Stimulated activated CD4-positive, alpha-beta T cell treated with anti-CD3 and anti-CD28 coated beads, Interleukin-15, amount 100 ng/mL, for 1 hour (primary cell): ENCODE results near the gene GYPC.
"Not testable (repeated sequence)": the region's sequence is repeated elsewhere in the genome, so short reads cannot be mapped to it uniquely, and the experiment has no call there.

Experiments
- DNase-seq, 2 donors: peaks; one replicate each; pipeline ENCODE4 v3.0.0-alpha.2; 2020; ENCODE audit warnings: low read depth in 1 of 2, low spot score in 1 of 2

GYPC gene

DNA sequence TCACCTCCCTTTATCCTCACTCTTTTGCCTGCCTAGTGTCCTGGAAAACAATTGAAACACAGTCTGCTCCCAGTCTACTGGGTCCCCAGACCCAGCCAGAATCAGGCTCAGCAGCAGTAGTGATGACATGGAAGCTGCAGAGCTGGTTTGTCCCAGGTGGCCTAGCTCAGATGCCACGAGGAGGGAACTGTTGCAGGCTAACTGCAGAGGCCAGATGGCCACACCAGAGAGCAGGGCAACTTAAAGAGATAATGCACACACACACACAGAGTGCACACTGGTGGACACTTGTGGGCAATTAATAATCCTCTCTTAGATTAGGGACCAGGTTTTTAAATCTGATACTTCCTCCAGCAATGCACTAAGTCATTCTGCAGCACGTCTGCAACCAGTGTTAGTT, 42.4 kb downstream of the GYPC start:
- DNase-seq = no peak

DNA sequence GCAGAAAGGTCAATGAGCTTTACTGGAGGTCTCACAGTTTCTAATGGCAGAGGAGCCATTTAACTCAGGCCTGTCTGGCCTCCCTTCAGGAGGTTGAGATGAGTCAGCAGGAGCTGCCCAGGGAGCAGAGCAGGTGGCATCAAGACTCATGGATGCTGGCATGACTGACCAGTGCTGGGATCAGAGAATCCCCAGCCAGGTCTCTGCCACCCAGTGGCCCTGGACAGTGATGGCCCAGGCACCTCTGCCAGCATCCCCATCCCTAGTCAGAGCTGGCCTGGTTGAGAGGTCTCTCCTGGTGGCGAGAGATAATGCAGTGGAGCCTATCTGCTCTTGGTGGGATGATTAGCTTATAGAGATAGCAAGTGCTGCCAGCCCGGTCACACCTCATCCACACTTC, 43.1 kb downstream of the GYPC start:
- DNase-seq = no peak

DNA sequence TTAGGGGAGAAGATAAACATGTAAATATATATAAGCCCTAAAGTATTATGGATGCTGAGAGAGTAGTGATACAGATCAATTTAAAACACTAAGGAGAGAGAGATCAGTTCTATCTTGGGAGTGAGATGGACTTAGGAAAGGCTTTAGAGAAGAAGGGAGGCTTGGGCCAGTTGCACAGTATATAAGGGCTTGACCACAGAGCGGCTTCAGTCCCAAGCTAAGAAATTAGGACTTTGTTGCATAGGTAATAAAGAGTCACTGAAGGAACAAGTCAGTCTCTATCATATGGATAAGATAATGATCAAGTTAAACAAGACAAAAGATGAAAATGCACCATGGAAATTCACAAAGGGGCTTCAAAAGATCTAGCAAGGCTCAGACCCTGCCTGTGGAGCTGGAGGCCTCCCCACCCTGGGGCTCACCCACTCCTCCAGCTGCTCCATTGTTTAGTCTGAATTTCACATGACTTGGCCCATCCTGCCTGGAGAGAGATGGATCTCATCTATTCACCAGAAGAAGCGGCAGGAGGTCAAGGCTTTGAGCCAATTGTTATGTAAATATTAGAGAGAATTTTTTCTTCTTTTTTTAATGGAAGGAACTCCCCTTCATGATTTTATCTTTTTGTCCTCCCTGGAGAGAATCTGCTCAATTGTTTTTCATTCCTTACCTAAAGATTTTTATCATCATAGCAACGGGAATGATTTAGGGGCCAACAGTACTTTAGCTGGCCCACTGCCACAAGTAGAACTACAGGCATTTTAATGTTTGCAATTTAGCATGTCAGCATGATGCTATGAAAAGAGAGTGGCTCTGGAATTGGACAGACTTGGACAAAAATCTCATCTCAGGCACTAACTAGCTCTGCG, 44.0 kb downstream of the GYPC start:
- DNase-seq = no peak

DNA sequence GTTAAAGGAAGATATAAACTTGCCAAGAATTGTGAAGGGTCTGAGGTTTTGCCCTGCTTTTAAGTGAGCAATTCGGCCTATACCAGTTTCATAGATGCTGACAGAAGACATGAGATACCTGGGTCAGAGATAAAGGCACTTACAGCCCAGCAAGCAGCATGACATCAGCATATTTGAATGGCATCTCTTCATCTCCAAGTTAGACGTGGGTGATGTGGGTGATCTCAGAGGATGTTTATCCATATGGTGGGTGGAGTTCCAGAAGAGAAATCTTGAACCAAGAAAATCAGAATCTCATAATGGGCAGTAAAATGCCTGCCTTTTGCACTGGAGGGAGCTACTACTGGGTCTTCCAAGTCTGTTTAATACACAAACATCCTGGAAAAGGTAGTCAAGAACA, 44.7 kb downstream of the GYPC start:
- DNase-seq = no peak

DNA sequence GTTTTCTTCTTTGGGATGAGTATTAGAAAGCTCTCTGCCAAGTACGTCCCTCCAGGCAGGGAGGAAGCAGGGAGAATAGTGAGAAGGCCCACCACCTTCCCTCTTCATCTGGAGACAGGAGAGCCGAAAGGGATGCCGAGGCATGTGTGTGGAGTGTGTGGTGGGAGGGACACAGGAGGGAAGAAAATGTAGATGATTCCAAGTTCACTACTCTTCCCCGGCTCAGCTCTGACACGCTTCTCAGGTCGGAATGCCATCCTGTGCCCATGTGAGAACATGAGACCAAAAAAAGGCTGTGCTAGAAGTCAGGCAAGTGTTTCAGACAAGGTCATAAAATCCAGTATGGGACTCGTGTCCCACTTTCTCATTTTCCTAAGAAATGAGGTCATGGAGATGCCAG, 47.4 kb downstream of the GYPC start:
- DNase-seq = no peak

DNA sequence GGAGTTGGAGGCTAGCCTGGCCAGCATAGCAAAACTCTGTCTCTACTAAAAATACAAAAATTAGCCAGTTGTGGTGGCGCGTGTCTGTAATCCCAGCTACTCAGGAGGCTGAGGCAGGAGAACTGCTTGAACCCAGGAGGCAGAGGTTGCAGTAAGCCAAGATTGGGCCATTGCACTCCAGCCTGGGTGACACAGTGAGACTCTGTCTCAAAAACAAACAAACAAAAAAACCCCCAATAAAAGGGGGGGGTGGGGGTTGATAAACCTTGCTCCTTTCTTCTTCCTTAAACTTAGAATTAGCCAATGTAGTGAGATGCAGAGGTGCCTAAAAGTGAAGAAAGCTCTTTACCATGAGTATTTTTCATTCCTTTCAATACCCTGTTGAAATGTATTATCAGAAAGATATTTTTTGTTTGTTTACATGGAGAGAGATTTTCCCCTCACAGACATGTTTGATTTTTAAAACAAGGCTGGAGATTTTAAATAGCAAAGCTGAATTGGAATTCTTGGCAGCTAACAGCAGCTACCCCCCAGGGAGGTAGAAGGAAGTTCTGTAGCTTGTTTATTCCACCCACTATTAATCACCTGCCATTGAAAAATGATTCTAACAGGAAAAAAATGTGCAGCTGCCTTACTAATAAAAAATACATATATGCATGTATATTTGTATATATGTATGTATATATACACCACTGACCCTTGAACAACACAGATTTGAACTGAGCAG, 48.6 kb downstream of the GYPC start:
- DNase-seq = no peak

DNA sequence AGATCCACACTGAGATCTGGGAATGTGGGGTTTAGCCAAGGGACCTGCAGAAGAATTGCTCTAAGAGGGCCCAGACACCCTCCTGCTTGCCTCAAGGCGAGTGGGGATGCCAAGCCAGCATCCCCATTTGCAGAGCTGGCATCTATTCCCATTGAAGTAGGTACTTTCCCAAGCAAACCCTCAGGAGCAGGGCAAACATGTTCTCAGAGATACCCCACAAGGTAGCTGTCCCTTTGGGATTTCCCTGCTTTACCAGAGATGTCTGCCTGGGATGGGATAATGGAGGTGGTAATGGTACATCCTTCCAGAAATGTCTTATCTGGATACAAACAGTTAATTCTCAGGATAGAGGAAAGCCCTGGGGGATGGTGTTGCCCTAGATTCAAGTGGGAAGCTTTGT, 51.2 kb downstream of the GYPC start:
- no peak for DNase-seq

DNA sequence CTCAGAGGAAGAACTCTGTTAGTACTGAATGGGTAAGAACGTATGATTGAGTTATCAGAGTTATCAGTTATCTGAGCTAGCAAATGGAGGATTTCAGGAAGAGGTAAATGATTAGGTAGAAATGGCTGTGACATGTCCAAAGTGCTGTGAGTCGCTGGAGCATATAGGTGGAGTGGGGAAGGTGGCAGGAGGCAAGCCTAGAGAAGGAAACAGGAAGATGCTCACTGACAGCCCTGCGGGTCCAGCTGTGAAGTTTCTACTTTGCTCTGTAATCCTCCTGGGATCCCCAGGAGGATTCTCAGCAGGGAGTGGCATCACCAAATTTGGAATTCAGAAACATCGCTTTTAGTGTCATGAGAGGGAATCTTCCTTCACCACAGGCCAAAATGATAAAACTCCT, 52.0 kb downstream of the GYPC start:
- no peak for DNase-seq

DNA sequence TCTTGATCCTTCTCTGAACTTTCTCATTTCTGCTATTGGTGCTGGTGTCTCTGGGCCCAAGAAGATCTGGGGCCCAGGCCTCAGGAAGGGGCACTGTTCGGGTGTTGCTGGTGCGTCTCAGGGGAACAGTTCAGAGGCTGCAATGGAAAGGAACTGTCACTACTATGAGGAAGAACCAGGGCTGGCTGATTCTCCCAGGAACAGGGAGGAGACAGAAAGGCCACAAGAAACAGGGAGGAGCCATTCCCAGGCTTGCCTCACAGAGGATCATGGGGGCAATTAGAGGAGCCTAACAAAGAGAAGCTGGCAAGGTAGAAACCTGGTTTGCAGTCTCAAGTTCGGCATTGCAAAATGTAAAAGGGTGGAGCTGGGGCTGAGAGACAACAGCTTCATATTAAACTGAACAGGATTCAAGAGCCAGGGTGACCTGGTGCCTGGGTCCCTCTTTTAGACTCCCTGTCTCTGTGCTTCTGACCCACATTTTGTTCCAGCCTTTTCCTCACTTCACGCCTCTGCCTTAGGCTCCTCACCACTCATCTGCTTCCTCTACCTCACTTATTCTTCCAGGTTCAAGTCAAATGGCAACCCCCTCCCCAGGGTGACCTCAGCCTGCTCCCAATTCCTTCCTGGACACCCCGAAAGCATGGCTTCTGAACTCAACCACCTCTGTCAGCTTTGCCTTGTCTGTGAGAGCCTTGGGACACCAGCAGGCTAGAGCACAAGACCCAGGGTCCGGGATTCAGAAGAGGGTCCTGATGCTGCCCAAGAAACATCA, 58.4 kb downstream of the GYPC start:
- DNase-seq = no peak

DNA sequence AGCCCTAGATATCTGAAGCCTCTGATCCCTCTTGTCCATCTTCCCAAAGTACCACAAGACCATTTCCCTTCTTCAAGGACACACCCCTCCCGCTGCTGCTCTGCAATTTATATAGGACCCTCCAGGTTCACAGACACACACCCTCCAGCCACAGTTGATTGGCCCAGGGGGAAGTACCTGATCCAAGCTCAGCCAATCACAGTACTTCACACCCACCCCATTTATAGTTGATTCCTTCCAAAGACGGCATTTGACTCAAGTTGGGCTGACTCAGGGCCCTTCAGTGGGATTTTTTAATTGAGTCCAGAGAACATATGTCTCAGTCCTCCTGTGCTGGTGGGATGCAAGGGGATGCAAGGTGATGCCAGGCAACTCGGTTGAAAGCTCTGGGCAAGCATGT, 59.2 kb downstream of the GYPC start:
- DNase-seq = no peak

DNA sequence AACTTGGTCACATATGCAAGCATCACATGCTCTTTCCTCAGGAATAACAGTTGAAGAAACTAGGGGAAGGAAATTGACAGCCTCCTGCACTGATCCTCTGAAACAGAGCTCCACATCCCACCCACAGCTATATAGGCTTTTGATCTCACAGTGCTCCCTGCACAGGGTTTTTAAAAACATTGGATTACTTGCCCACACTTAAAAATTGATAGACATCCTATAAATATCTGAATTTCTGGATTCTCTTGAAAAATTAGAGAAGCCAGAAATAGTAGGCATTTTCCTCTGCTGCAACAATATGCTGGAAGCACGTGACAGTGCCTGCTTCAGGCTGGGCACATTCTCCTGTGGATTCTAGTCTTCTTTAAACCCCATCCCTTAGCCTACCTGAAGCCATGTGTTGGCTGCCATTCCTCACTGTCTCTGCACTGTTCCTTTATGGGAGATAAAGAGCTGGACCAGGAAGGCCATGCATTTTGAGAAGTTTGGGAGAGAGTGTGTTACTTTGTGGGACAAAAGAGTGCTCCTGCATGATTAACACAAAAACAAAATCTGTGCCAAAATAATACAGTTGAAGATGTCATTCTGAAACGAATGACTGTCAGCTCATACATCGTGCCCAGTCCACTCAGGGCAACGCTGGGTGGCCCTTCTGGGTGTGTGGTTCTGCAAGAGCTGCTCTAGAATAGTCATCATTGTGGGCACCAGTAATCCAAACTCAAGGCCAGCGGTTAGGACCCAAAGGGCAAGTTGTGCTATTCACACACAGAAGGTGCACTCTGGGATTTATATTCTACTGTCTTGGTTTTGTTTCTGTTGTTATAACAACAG, 59.8 kb downstream of the GYPC start:
- no peak for DNase-seq

DNA sequence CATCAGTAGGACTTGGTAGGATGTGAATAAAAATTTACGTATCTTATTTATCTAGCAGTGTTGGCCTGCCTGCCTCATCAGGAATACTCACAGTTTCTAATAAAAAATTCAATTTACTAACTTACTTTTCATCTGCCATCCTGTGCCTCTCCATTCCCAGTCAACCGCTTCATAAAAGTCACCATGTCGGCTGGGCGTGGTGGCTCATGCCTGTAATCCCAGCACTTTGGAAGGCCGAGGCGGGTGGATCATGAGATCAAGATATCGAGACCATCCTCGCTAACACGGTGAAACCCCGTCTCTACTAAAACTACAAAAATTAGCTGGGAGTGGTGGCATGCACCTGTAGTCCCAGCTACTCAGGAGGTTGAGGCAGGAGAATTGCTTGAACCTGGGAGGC, 61.3 kb downstream of the GYPC start:
- not testable (repeated sequence) for DNase-seq

DNA sequence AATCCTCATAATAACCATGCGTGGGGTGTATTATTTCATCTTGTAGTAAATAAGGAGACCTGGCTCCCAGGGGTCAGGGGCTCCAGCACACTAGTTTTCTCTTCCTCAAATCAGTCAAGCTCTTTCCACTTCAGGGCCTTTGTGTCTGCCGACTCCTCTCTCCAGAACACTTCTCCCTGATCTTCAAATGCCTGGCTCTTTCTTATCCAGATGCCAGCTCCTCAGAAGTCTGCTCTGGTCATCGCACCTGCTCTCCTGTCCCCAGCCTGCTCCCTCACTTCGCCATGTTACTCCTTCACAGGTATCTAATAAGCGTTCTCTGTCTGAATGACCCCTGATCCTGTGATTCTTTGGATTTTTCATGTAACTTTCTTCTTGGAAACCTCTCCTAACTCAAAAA, 62.0 kb downstream of the GYPC start:
- no peak for DNase-seq

DNA sequence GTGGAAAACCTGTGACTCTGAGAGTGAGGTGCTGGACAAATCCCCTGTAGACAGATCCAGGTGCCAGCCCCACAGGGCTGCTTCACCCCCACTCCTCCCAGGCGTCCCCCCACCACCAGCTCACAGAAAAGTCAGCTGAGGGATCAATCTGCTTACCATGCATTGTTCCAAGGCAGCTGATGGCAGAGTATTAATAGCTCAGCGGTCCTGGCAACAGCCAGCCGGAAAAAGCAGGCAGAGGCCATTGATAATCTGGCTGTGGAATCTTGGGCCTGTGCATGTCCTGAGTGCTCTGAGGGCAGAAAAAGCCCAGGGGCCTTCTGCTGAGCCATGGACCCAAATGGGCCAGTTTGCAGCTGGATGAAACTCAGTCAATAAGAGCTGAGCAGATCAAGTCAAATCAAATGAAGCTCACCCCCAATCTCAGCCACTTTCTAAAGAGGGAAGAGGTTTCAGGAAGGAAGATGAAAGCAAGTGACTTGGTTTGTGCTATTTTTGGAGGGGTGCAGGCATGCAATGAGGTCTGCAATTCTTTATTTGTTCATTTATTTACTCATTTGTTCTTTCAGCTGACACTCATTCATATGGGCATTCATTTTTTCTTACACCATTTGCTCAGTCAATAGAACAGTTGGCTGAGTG, 63.4 kb downstream of the GYPC start:
- no peak for DNase-seq

DNA sequence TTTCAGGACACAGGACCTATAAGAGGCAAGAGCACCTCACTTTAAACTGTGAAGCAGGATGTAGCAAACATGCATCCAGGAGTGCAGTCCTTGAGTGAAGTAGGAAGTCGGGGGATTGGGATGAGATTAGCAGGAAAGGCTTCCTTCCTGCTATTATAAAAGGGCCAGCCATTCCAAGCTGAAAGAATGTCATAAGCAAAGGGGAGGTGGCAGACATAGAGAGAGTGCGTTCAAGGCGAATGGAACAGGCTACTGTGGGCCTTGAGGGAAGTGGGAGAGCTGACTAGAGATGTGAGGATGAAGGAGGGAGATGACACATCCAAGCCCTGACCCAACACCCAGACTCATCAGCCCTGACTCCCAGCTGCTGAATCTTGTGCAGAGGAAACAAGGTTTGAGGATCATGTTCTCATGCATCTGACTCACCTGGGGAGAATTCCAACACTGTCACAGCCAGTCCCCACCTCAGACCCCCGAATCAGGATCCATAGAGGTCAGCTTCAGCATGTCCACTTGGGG, 63.9 kb downstream of the GYPC start:
- DNase-seq = no peak

DNA sequence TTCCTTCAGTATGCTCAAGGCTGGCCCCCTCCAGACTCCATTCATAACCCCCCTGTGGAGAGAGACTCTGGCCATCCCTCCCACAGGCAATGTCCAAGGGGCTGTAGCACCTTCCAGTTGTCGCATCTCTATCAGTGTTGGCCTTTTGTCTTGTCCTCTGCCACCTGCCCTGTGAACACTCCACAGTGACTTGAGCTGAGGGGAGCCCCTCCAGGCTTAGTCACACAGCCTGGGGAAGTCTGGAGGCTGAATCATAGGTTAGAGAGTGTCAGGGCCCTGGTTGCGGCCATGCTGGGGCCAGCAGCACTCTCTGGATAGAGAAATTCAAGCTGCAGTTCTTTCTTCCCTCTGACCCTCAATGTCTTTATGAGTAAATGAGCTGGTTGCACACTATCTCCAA, 64.7 kb downstream of the GYPC start:
- DNase-seq = no peak

DNA sequence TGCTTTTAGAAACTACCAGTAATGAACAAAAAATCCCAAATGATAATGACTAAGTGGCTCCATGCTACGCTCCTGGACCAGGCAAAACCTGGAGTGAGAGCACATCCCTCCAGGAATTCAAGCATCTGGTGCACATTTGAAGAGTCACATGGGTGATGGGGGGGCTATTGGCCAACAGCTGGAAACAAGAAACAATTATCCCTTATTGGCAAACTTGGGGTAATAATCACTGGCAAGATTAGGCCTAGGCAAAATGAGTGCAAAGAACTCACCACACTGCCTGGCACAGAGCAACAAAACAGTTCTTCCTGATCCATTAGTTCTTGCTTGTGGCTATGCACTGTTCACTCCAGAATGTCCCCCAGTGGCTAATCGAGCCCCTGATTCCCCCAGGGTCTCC, 66.1 kb downstream of the GYPC start:
- DNase-seq = no peak

DNA sequence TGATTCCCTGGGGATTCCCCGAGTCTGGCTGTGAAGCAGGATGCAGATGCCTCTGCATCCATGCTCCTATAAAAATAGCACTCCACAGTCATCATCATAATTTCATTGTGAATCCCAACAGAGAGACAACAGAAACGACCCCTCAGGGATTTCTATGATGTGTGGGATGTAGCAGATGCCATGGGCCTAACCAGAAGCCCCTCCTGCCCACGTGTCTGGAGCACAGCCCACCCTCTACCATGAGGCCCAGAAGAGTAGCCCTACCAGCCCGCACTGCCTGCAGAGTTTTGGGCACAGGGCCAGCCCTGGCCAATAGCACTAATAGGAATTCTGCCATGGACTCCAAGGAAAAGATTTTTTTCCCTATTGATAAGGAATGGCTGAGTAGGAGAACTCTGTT, 66.6 kb downstream of the GYPC start:
- no peak for DNase-seq

DNA sequence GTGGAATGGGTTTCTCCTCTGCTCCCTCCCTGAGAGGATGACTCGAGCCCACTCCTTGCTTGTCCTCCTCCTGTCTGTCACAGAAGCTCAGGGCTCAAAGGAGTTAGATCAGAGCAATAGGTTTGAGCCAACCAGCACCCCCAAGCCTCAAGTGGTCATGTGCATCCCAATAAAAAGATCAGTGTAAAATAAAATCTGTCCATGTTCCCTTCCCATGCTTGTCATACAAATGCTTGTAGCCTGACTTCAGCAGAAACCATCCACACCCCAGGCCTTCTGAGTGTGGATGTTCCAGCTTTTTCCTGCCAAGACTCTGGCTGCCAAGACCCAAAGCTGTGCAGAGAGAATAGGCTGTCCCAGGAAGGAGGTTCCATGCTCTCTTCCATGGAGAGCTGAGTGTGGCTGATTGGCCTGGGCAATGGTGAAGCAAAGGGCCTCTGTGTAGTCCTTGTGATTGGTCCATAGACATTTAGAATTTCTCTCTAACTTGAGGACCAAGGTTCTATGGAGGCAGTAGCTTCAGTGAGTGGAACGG, 67.4 kb downstream of the GYPC start:
- DNase-seq = no peak

DNA sequence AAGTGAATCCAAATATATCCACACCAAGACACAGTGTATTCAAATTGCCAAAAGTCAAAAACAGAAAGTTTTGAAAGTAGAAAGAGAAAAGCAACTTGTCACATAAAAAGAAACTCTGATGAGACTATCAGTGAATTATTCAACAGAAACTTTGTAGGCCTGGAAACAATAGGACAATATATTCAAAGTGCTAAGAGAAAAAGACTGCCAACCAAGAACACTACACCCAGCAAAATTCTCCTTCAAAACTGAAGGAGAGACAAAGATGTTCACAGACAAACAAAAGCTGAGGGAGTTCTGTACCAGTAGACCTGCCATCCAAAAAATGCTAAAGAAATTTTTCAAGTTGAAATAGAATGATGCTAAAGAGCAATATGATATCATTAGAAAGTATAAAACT, 69.6 kb downstream of the GYPC start:
- DNase-seq = no peak
